ENCODE data around the gene SLC38A9.
A peak's percentile ranks its signal among the peaks of the same experiment; 100 is the strongest.
"Not testable (repeated sequence)": the region's sequence is repeated elsewhere in the genome, so short reads cannot be mapped to it uniquely, and the experiment has no call there.

Gene SLC38A9, protein sequence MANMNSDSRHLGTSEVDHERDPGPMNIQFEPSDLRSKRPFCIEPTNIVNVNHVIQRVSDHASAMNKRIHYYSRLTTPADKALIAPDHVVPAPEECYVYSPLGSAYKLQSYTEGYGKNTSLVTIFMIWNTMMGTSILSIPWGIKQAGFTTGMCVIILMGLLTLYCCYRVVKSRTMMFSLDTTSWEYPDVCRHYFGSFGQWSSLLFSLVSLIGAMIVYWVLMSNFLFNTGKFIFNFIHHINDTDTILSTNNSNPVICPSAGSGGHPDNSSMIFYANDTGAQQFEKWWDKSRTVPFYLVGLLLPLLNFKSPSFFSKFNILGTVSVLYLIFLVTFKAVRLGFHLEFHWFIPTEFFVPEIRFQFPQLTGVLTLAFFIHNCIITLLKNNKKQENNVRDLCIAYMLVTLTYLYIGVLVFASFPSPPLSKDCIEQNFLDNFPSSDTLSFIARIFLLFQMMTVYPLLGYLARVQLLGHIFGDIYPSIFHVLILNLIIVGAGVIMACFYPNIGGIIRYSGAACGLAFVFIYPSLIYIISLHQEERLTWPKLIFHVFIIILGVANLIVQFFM

DNA sequence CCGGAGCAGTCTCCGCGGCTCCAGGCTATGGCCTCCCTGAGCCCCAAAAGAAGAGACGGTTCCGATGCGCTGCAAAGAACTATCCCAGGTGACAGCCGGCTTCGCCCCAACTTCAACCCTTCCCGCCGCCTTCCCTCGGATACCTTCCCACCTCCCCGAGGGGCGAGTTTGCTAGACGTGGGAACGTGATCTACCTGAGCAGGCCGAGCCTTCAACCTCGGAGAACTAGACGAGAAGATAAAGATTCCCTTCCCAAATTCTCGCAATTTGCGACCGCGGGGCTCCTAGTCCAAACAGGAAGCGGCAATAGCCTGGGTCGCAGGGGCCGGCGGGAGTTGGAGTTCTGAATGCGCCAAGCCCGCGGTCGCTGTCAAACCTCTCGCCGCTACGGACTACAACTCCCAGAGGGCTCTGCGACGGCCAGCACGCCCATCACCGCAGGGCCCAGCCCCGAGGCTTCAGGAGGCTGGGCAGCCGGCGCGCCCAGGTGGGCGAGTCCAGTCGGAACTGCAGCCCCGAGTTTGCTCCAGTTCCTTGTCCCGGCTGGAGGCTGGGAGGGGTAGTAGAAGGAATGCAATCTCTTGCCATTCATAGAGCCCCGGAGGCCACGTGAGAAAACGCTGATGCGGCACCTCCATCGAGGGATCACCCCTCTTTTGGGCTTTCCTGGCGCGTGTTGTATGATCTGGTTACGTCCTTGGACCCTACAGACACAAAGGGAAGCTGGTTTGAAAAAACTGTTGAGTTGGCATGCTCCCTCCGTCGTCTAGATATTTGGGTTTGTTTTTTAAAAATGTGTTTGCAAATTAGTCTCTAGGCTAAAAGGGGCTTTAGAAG lies at the start of gene SLC38A9:
Gene SLC38A9, minus strand, starts transcription at position 302 of the 837 bp plus-strand sequence. CDS start 14,366 bp downstream, outside the sequence.
- DNase-seq (ENCODE audit: low read depth in 2 of 2, low spot score in 1 of 2), result peak; percentile 79 to 85

GRCh38 chr5:55761721-55762120 lies 49.6 kb upstream of the SLC38A9 start:
- DNase-seq (ENCODE audit: low read depth in 2 of 2, low spot score in 1 of 2), result not testable (repeated sequence)

DNA sequence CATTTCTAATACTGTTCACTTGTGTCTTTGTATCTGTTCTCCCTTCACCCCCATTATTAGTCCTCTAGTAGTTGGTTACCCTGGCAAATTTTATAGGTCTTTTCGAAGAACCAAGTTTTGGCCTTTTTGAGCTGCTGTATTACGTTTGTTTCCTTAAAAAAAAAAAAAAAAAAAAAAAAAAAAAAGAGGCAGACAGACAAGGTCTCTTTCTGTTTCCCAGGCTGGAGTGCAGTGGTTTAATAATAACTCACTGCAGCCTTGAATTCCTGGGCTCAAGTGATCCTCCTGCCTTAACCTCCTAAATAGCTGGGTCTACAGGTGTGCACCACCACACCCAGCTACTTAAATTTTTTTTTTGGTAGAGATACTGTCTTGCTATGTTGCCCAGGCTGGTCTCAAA lies 46.6 kb upstream of the SLC38A9 start:
- no peak for DNase-seq (ENCODE audit: low read depth in 2 of 2, low spot score in 1 of 2)

- DNase-seq (ENCODE audit: low read depth in 2 of 2, low spot score in 1 of 2), result no peak
Observed at GRCh38 chr5:55758231-55758630, 46.1 kb upstream of the SLC38A9 start.

DNA sequence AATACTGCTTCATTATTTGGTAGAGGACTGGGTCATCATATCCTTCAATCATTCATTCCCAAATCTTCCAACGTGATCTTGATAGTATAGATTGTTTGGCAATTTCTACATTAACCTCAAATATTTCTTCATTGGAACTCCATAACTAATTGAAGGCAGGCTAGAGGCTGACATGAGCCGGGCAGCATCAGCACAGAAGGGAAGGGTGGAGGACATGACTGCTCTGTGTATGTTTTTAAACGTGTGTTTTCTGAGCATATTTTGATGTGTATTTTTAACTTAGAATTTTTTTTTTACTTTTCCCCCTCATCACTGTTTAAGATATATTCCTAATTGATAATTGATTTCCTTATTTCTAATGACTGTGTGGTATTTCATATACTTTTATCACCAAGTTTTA lies 38.4 kb upstream of the SLC38A9 start:
- no peak for DNase-seq (ENCODE audit: low read depth in 2 of 2, low spot score in 1 of 2)

- no peak for DNase-seq (ENCODE audit: low read depth in 2 of 2, low spot score in 1 of 2)
Observed at GRCh38 chr5:55750063-55750462, 37.9 kb upstream of the SLC38A9 start.

- no peak for DNase-seq (ENCODE audit: low read depth in 2 of 2, low spot score in 1 of 2)
Observed at GRCh38 chr5:55749387-55749786, 37.3 kb upstream of the SLC38A9 start.

GRCh38 chr5:55747778-55748318 lies 35.7 kb upstream of the SLC38A9 start:
- DNase-seq (ENCODE audit: low read depth in 2 of 2, low spot score in 1 of 2), result no peak

GRCh38 chr5:55742778-55743177 lies 30.7 kb upstream of the SLC38A9 start:
- no peak for DNase-seq (ENCODE audit: low read depth in 2 of 2, low spot score in 1 of 2)

DNA sequence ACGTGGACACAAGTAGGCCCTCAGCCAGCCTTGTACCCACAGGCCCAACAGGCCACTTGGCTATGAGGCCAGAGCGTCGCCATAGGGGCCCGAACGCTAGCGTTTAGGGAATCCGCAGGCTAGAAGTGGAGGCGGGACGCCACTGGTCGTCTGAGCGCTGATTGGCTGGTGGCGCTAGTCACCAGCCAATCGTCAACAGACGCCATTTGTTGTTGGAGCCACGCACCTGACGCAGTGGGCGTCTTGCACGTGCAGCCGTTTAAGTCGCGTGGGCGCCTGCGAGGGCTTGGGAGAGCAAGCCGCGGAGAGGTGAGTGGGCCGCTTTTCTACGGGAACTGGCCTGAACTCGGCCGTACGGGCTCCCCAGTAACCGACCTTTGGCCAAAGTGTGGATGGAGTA lies 25.7 kb upstream of the SLC38A9 start, which contains the start of gene DDX4:
Gene DDX4, plus strand, starts transcription at position 269 of the 400 bp plus-strand sequence. CDS start 903 bp downstream, outside the sequence.
- no peak for DNase-seq (ENCODE audit: low read depth in 2 of 2, low spot score in 1 of 2)

GRCh38 chr5:55734658-55735057 lies 22.5 kb upstream of the SLC38A9 start:
- DNase-seq (ENCODE audit: low read depth in 2 of 2, low spot score in 1 of 2), result no peak

- no peak for DNase-seq (ENCODE audit: low read depth in 2 of 2, low spot score in 1 of 2)
Observed at GRCh38 chr5:55732585-55732984, 20.5 kb upstream of the SLC38A9 start.

DNA sequence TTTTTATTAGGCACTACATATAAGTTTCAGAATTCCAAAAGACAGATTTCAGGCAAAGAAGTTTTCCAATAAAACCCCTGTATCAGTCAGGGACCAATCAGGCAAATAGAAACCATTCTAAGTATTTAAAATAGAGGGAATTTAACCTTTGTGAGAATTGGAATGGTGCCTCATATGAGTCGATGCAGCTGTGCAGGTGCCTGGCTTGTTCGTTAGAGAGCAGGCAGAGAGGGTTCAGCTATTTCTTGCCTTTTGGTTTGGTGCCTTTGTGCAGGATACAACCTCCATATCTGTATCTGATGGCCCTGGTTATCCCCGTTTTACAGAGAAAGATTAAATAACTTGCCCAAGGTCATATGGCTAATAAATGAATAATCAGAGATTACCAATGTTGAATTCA lies 19.7 kb upstream of the SLC38A9 start:
- no peak for DNase-seq (ENCODE audit: low read depth in 2 of 2, low spot score in 1 of 2)

DNA sequence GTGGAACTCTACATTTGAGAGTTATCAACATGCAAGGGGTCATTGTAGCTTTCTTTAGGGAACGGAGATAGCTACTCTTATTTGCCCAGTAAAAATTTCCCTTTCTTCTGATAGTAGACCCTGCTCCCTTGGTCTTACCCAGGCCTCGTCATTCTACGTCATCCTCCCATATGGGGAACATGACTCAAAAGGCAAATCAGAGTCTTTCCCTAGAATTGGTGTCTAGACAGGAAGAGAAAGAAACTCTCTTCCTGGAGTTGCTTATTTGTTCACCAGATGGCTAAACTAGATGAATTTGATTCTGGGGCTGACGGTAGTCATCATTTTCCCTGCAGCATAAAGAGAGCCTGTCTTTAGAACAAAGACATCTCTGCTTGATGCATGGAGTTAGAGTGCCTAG lies 12.2 kb upstream of the SLC38A9 start:
- DNase-seq (ENCODE audit: low read depth in 2 of 2, low spot score in 1 of 2), result no peak

DNA sequence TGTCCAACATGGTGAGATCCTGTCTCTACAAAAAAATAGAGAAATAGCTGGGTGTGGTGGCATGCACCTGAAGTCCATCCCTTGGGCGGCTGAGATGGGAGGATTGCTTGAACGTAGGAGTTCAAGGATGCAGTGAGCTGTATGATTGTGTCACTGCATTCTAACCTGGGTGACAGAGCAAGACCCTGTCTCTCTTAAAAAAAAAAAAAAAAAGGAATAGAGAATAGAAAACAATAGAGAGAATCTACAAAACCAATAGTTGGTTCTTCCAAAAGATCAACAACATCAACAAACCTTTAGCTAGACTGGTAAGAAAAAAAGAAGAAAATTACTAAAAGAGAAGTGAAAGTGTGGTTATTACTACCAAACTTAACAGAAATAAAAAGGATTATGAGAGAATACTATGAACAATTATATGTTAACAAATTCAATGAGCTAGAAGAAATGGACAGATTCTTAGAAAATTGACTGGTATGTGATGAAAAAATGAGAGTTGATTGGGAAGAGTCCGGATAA lies 8.1 kb upstream of the SLC38A9 start:
- DNase-seq (ENCODE audit: low read depth in 2 of 2, low spot score in 1 of 2), result no peak

GRCh38 chr5:55719026-55719425 lies 6.9 kb upstream of the SLC38A9 start:
- not testable (repeated sequence) for DNase-seq (ENCODE audit: low read depth in 2 of 2, low spot score in 1 of 2)

DNA sequence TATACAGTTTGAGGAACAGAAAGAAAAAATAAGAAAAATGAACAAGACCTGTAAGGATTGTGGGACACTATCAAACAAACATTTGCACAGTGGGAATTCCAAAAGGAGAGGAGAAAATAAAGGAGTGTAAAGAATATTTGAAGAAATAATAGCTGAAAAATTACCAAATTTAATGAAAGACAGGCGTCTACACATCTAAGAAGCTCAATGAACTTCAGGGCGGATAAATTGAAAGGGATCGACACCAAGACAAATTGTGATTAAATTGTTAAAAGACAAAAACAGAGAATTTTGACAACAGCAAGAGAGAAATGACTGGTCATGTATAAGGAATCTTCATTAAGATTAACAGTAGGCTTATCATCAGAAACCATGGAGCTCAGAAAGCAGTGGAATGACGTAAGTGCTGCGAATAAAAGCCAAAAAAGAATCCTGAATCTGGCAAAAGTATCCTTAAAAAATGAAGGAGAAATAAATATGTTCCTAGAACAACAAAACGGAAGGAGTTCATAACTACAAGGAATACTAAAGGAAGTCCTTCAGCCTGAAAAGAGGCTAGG lies 3.5 kb upstream of the SLC38A9 start:
- DNase-seq (ENCODE audit: low read depth in 2 of 2, low spot score in 1 of 2), result no peak

DNA sequence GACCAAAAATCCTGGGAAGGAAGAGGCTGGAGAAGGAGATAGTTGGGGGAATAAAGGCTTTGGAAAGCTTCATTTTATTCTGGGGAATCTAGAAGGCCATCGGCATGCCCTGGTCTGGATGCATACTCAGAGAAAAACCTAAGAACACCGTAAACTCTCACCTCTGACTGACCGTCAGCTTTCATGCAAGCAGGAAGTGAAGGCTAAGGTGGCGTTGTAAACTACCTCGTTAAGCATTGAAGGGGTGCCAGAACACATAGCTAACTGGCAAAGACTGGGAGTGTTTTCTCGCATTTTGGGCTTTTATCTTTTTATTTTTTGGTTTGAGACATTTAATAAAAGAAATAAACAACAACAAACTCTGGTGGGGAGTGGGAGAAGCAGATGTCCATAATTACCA lies 2.6 kb upstream of the SLC38A9 start:
- no peak for DNase-seq (ENCODE audit: low read depth in 2 of 2, low spot score in 1 of 2)

- DNase-seq (ENCODE audit: low read depth in 2 of 2, low spot score in 1 of 2), result no peak
Observed at GRCh38 chr5:55714339-55714738, 2.2 kb upstream of the SLC38A9 start.

GRCh38 chr5:55713871-55714270 lies 1.7 kb upstream of the SLC38A9 start:
- DNase-seq (ENCODE audit: low read depth in 2 of 2, low spot score in 1 of 2), result no peak

DNA sequence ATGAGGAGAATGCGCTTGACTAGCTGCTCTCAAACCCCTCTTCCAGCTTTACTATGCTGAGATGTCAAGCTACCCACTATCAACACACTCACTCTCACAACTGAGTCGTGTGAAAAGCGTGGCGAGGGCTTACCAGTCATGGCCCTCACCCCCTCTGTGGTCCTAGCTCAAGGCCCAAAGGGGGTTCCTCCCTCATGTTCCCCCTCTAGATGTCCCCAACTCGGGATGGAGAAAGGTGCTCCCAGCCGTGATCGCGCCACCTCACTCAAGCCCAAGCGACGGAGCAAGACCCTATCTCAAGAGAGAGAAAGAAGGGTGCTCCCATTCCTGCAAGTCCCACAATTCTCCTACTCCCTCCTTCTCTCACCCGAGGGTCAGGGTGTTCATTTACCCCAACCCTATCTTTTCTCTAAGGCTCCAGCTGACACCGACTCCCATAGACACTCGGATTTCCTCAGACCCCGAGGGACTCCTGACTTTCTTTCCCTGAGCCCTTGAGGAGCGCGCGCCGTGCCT lies 559 bp downstream of the SLC38A9 start:
- no peak for DNase-seq (ENCODE audit: low read depth in 2 of 2, low spot score in 1 of 2)
